HepG2 (cell line): ENCODE results near the gene ESR1.

Source experiments
- IKZF5 ChIP-seq: IDR thresholded peaks from 2 replicates; pipeline ENCODE4 v1.6.1; 2018; ENCODE audit warnings: missing genetic modification reagents, mild to moderate bottlenecking, missing compliant biosample characterization
- NFE2L2 ChIP-seq: fragments of 150-350 bp; IDR thresholded peaks from 2 replicates; pipeline ENCODE4 v1.6.1; 2014; ENCODE audit warnings: low read length
- ZNF207 ChIP-seq: fragments of 450-650 bp; IDR thresholded peaks from 2 replicates; pipeline ENCODE4 v1.6.1; 2016; ENCODE audit warnings: antibody characterized with exemption, borderline replicate concordance
- ZNF773 ChIP-seq: sonication (generic); formaldehyde crosslinking; IDR thresholded peaks from 2 replicates; pipeline ENCODE4 v1.4.0; 2020; ENCODE audit warnings: missing genetic modification reagents, borderline replicate concordance
- TF ChIP-seq, protein P1 (sequence below): sonication (generic); formaldehyde crosslinking; IDR thresholded peaks from 2 replicates; pipeline ENCODE4 v1.5.0; 2020; ENCODE audit warnings: mild to moderate bottlenecking, missing genetic modification reagents, moderate library complexity

GRCh38 chr6:152124429-152125074, 317.1 kb downstream of the ESR1 start:
- no peak for TF ChIP-seq ZNF773 (CRISPR knock-in tag)
- TF ChIP-seq ZNF207, result no peak
- no peak for TF ChIP-seq NFE2L2
- TF ChIP-seq IKZF5 (CRISPR knock-in tag), result no peak
- TF ChIP-seq, protein P1, sequence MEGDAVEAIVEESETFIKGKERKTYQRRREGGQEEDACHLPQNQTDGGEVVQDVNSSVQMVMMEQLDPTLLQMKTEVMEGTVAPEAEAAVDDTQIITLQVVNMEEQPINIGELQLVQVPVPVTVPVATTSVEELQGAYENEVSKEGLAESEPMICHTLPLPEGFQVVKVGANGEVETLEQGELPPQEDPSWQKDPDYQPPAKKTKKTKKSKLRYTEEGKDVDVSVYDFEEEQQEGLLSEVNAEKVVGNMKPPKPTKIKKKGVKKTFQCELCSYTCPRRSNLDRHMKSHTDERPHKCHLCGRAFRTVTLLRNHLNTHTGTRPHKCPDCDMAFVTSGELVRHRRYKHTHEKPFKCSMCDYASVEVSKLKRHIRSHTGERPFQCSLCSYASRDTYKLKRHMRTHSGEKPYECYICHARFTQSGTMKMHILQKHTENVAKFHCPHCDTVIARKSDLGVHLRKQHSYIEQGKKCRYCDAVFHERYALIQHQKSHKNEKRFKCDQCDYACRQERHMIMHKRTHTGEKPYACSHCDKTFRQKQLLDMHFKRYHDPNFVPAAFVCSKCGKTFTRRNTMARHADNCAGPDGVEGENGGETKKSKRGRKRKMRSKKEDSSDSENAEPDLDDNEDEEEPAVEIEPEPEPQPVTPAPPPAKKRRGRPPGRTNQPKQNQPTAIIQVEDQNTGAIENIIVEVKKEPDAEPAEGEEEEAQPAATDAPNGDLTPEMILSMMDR (CRISPR knock-in tag), result peak; percentile 70
